HG03469 (cell line): Measurements from ENCODE around the gene AK3.

ENCODE experiments used
- ATAC-seq: cut with Tn5 transposase; IDR thresholded peaks from one replicate; pipeline ENCODE4 v1.9.1; 2021; ENCODE audit warnings: mild to moderate bottlenecking, moderate library complexity, moderate number of reproducible peaks; ENCODE audit not compliant: unreplicated experiment

Gene AK3

GRCh38 chr9:4750023-4750673 is 9.1 kb upstream of the AK3 start:
- ATAC-seq, result no peak

DNA sequence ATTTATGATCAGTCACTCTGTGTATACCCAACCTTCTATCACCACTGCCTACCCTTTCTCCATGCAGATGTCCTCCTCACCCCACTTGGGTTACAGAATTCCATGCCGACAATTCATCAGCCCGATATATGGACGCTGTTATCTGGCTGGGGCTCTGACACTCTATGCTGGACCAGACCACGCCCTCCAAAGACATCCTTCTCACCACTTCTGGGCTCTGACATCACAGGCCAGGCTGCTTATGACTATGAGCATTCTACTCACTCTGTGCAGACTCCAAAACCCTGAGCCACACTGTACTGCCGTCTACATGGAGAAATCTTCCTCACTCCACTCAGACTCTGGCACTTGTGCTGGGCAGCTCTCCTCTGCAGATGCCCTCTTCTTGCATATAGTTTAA is 7.6 kb upstream of the AK3 start:
- ATAC-seq, result no peak

DNA sequence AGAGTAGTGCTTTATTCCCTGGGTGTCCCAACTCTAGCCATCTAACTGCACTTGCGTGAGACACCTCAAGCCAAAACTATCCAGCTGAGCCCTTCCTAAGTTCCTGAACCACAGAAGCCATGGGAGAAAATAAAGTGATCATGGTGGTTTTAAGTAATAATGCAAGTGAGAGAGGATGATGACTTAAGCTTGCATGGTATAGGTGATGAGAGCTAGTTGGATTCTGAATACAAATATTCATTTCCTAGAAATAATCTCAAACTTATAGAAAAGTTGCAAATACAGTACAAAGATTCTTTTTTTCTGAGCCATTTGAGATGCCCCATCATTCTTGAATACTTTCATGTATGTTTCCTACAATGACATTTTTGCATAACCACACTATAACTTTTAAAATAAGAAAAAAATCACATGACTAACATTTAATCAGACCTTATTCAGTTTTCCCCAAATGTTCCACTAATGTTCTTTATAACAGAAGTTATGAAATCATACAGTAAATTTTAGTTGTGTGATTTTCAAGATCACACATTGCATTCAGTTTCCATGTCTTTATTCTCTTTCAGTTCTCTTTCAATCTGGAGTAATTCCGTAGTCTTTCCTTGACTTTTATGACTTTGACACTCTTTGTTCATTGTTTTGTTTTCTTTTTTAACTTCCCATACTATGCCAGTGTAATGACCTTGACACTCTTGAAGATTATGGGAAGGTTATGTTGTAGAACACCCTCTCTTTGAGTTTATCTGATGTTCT is 5.5 kb upstream of the AK3 start:
- ATAC-seq, result no peak

DNA sequence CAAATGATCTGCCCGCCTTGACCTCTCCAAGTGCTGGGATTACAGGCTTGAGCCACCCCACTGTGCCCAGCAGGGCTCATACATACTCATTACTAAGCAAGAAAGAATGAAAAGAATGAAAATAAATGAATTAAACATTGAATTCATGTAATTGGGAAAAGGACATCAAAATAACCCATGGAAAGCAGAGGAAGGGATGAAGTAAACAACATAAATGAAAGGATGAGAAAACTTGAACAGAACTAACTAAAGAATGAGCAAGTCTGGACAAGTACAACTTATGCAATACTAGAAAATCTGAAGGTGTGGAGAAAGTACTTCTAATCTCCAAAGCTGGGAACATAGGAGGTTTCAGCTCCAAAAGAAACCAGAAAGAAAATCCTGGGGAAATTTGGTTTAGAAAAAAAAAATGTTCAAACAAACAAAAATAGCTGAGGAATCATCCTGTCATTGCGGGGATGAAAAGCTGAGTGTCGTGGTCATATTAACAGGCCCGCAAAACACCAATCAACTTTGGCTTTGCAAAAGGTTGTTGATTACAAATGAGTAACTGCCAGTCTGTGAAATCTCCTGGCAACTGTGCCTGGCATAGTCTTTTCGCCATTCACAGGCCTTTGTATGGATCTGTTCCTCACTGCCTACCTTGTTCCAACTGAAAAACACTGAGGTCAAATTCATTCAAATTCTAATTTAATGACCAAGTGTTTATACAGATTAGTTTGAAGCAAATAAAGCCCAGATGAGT is 2.3 kb upstream of the AK3 start:
- ATAC-seq, result no peak

DNA sequence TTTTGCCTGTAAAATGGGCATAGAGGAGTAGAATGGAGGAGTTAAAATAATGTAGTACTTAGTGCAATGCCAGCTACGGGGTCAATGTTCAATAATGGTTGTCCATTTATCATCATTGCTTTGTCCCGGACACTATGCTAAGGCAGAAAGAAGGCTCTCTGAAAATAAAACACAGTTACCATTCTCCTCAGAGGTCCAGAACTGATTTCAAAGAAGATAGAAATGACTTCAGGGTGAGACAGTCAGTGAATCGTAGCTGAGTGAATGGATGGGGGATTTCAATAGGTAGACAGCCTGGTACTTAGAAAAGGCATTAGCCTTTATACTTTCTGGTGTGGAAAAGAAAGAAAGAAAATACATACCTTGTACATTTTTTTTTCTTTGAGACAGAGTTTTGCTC is 1.2 kb upstream of the AK3 start:
- ATAC-seq, result no peak

DNA sequence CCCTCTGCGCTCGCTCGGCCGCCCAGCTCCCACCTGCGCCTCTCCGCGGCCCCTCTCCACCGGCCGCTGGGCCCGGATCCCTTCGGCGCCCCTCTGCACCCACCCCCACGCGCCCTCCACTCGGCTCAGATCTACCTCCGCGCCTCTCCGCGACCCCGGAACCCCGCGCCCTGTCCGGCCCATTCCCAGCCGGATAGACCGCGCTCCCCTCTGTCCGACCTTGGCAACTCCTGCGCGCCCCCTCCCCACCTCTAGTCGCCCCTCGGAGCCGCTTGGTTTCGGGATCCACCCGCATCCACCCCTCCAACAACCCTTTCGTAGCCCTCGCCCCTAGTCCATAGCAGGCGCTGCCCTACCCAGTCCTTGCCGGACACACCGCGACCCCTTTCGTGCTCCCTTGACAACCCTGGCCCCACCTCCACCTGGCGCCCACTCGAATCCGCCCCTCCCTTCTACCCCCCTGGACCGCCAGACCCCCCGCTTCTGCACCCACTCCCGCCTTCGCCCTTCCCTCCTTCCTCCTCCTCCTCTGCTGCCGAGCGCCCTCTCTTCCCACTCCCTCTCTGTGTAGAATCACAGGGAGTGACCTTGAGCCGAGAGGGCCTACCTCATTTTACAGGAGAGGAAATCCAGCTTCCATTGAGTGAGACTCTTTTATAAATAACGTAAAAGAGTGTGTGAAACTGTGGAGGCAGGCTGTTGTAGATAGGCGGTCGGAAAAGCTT is 525 bp upstream of the AK3 start:
- ATAC-seq, result no peak

- no peak for ATAC-seq
Measured at GRCh38 chr9:4740388-4740637, 689 bp downstream of the AK3 start.

- no peak for ATAC-seq
Measured at GRCh38 chr9:4739587-4740387, 1.2 kb downstream of the AK3 start.

DNA sequence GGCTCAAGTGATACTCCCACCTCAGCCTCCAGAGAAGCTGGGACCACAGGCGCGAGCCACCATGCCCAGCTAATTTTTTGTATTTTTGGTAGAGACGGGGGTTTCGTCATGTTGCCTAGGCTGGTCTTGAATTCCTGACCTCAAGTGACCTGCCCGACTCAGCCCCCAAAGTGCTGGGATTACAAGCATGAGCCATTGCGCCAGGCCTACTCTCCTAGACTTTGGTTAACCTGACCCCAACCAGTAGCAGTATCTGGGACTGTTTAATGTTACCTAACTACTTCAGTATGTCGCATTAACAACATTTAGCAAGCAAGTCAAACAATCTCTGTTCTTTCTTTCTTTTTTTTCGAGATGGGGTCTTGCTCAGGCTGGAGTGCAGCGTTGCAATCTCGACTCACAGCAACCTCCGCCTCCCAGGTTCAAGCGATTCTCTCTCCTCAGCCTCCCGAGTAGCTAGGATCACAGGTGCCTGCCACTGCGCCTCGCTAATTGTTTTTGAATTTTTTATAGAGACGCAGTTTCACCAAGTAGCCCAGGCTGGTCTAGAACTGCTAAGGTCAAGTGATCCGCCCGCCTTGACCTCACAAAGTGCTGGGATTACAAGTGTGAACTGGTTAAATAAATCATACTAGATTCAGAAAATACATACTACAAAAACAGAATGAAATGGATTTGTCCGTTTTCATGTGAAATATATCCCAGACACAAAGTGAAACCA is 2.0 kb downstream of the AK3 start:
- no peak for ATAC-seq

DNA sequence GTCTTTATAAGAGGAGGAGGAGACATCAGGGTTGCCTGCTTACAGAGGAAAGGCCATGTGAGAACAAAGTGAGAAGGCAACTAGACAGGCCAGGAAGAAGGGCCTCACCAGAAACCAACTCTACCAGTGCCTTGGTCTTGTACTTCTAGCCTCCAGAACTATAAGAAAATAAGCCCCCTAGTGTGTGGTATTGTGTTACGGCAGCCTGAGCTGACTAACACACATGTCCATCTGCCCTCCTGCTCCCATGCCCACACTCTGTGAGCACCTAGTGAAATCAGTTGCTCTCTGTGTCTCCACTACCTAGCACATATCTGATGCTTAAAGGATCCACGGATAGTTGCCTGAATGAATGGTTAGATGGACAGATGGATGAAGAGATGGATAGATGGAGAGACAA is 6.9 kb downstream of the AK3 start:
- ATAC-seq, result no peak

DNA sequence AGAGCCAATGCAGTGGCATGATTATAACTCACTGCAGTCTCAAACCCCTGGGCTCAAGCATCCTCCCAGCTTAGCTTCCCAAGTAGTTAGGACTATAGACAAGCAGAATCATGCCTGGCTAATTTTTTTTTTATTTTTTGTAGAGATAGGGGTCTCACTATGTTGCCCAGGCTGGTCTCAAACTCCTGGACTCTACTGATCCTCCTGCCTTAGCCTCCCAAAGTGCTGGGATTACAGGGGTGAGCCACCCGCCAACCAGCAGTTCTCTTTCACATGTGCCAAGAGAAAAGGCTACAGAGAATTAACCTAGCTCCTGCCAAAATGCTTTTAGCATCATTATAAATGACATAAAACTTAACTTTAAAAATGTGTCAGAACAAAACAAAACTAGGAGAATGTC is 8.1 kb downstream of the AK3 start:
- no peak for ATAC-seq

GRCh38 chr9:4727593-4727992 is 13.4 kb downstream of the AK3 start:
- ATAC-seq, result no peak

- ATAC-seq, result no peak
Measured at GRCh38 chr9:4725706-4726442, 15.1 kb downstream of the AK3 start.

GRCh38 chr9:4721736-4722135 is 19.3 kb downstream of the AK3 start:
- no peak for ATAC-seq

GRCh38 chr9:4718911-4719310 is 22.1 kb downstream of the AK3 start:
- ATAC-seq, result no peak

DNA sequence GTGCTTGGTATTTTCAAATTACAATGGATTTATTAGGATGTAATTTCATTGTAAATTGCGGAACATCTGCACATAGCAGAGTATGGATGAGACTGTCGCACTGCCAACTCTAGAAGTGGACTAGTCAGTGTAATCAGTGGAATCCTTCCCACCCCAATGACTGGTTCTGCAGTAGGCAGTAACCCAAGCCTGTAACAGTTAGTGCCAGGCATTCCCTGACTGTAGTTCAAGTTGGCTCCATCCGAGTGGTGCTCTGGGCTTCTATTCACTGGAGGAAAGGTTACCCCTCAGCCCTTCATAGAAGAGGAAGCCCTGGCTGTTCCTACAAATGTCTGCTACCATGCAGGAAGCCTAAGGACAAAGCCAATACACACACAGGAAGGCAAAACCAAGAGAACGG is 23.2 kb downstream of the AK3 start:
- no peak for ATAC-seq

DNA sequence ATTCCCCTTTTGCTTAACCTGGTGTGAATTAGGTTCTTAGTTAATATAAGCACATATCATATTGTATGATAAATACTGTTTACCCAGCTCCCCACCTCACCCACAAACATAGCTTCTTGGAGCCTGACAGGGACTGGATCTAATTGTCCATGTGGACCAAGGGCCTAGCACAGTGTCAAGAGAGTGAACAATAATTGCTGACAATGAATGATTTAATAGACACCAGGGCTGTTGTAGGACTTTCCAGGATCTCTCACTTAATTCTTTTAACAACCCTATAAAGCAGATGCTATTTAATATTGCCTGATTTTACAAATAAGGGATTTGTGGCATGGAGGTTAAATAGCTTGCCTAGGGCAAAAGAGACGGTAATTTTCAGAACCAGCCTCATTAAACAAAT is 24.8 kb downstream of the AK3 start:
- no peak for ATAC-seq

DNA sequence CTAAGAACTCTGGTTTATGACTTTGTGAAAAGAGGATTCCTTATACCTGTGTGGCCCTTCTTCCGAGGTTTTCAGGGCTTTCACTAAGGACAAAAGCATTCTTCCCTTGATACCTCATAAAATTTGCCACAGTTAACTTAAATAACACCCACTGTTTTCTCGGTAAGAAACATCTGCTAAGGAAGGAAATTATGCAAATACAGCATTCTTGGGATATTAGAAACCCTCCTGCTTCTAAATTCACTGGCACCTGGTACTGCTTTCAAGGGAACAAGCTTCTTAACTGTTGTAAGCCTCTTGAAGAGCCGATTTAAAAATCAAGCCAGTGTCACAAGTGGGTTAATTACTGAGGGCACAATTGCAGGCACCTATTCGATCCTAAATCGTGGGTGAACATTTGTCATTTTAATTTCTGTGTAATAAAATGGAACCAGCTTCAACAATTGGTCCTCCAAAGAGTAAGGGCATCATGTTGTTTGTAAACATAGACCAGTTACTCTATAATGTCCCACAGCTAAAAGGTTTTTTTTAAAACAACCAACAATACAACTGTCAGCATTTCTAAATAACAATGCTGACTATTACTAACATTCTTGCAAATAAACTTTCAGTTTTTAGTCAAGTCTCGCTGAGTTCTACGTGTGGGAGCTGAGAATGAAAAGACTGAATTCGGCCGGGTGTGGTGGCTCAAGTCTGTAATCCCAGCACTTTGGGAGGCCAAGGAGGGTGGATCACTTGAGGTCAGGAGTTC is 26.6 kb downstream of the AK3 start:
- no peak for ATAC-seq

DNA sequence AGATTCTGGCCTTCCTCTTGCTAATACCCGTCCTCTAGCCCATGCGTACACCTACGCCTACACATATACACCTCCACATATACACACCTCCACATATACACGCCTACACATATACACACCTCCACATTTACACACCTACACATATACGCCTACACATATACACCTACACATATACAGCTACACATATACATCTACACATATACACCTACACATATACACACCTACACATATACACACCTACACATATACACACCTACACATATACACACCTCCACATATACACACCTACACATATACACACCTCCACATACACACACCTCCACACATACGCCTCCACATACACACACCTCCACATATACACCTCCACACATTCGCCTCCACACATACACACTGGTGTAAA is 27.2 kb downstream of the AK3 start:
- ATAC-seq, result no peak
